Endothelial cell of umbilical vein (primary cell): ENCODE data around the gene RANBP3L. TPM values are rescaled to one million over a fixed set of nuclear protein-coding genes. Genes with fewer than 3 reads are reported as not detected.
"Not testable (repeated sequence)": the region's sequence is repeated elsewhere in the genome, so short reads cannot be mapped to it uniquely, and the experiment has no call there.

Experiments used
- BruUV-seq: library from RNA; stranded (reverse); fragments of 400-500 nt; replicated peaks from 2 replicates; lab custom pipeline; 2021; lab: Mats Ljungman, UMichigan
- CTCF ChIA-PET: fragments of 300-600, 350-600 bp; sonication (Branson Sonifier 250); formaldehyde crosslinking; loops from one replicate; lab custom pipeline; 2021; ENCODE audit warnings: antibody characterized with exemption, inconsistent platforms; lab: Charles Lee
- POLR2A ChIA-PET: fragments of 300-600, 350-600 bp; sonication (Branson Sonifier 250); formaldehyde crosslinking; loops from one replicate; lab custom pipeline; 2021; ENCODE audit warnings: antibody characterized with exemption, inconsistent platforms; lab: Charles Lee
- DNase-seq: peaks from one replicate; pipeline ENCODE4 v3.0.0-alpha.2; 2011; ENCODE audit warnings: low read depth, low spot score
- FAIRE-seq: peaks from 2 replicates; lab custom pipeline; 2011; peaks lifted over from hg19 to GRCh38; lab: Jason Lieb, UNC
- H2AFZ ChIP-seq: 2 replicates; pipeline ENCODE4 v1.6.0; 2012; ENCODE audit warnings: low read depth, low read length, control low read depth, inconsistent platforms
- H3K27ac ChIP-seq: 2 replicates; pipeline ENCODE4 v1.5.1; 2011; ENCODE audit warnings: low read depth, mild to moderate bottlenecking, control low read depth, low read length, moderate library complexity; ENCODE audit not compliant: insufficient read depth
- H3K27me3 ChIP-seq, 2 experiments: 2 replicates each; pipeline versions ENCODE4 v1.6.0 to v1.6.1; 2011; ENCODE audit warnings: low read length in 2 of 2, mixed read lengths in 1 of 2; ENCODE audit not compliant: control insufficient read depth in 2 of 2, insufficient read depth in 2 of 2
- H3K36me3 ChIP-seq, 2 experiments: 2 replicates in 1 of 2; 3 replicates in 1 of 2; pipeline ENCODE4 v1.5.1; 2011; ENCODE audit warnings: low read length in 2 of 2, mild to moderate bottlenecking in 1 of 2, moderate library complexity in 1 of 2; ENCODE audit not compliant: control insufficient read depth in 2 of 2, insufficient read depth in 2 of 2; ENCODE audit errors: extremely low read depth in 1 of 2
- H3K4me1 ChIP-seq: 3 replicates; pipeline ENCODE4 v1.5.1; 2011; ENCODE audit warnings: mild to moderate bottlenecking, low read length; ENCODE audit not compliant: control insufficient read depth, insufficient read depth; ENCODE audit errors: extremely low read depth
- H3K4me2 ChIP-seq: 2 replicates; pipeline ENCODE4 v1.6.1; 2011; ENCODE audit warnings: low read length, control low read depth, mixed read lengths; ENCODE audit not compliant: insufficient read depth
- H3K4me3 ChIP-seq, 3 experiments: fragments of 200-600 bp in 1 of 3; sonication (generic), shearing (Covaris generic) in 1 of 3; replicated peaks in 1 of 3; 2 replicates each; pipeline ENCODE4 v1.5.1; 2011 to 2016; ENCODE audit warnings: control low read depth in 3 of 3, low read length in 3 of 3, mild to moderate bottlenecking in 2 of 3, inconsistent platforms in 1 of 3, low read depth in 1 of 3, moderate library complexity in 1 of 3; ENCODE audit not compliant: insufficient read depth in 1 of 3
- H3K79me2 ChIP-seq: 2 replicates; pipeline ENCODE4 v1.6.0; 2012; ENCODE audit warnings: low read length, inconsistent platforms; ENCODE audit not compliant: control insufficient read depth, insufficient read depth
- H3K9ac ChIP-seq: replicated peaks from 2 replicates; pipeline ENCODE3; 2011; ENCODE audit warnings: low read length, control low read depth; ENCODE audit not compliant: insufficient read depth; ENCODE audit errors: extremely low read depth
- H3K9me1 ChIP-seq: replicated peaks from 3 replicates; pipeline ENCODE4 v1.6.0; 2011; ENCODE audit warnings: mild to moderate bottlenecking, low read length; ENCODE audit not compliant: control insufficient read depth, insufficient read depth; ENCODE audit errors: extremely low read depth
- H3K9me3 ChIP-seq: replicated peaks from 2 replicates; pipeline ENCODE4 v1.5.1; 2012; ENCODE audit warnings: low read length, inconsistent platforms; ENCODE audit not compliant: control insufficient read depth, insufficient read depth
- H4K20me1 ChIP-seq: replicated peaks from 2 replicates; pipeline ENCODE3; 2011; ENCODE audit warnings: mild to moderate bottlenecking, low read length; ENCODE audit not compliant: control insufficient read depth, insufficient read depth; ENCODE audit errors: extremely low read depth
- CTCF ChIP-seq, 2 donors: IDR thresholded peaks; 1 replicate in 1 of 2; 2 replicates in 1 of 2; pipeline ENCODE4 v1.5.1; 2011; ENCODE audit warnings: low read length in 2 of 2, mild to moderate bottlenecking in 2 of 2, moderate library complexity in 2 of 2, control low read depth in 1 of 2, inconsistent platforms in 1 of 2, low read depth in 1 of 2; ENCODE audit not compliant: insufficient read depth in 1 of 2; ENCODE audit errors: extremely low read depth in 1 of 2
- FOS ChIP-seq: IDR thresholded peaks from 2 replicates; pipeline ENCODE4 v1.6.1; 2011; ENCODE audit warnings: mild to moderate bottlenecking, low read length, moderate library complexity, borderline replicate concordance; ENCODE audit not compliant: insufficient read depth
- JUN ChIP-seq: IDR thresholded peaks from 2 replicates; pipeline ENCODE4 v1.6.1; 2011; ENCODE audit warnings: borderline replicate concordance, low read depth; ENCODE audit not compliant: insufficient read length, insufficient read depth
- MYC ChIP-seq: IDR thresholded peaks from one replicate; pipeline ENCODE4 v1.6.1; 2011; ENCODE audit warnings: mild to moderate bottlenecking, low read depth, low read length
- POLR2AphosphoS5 ChIP-seq: IDR thresholded peaks from 2 replicates; pipeline ENCODE4 v1.6.1; 2012; ENCODE audit warnings: low read depth, mild to moderate bottlenecking, control low read depth, low read length, moderate library complexity; ENCODE audit not compliant: insufficient read depth
- dilution Hi-C: fragments of 300-500 bp; cut with MboI; formaldehyde crosslinking; loops from one replicate; pipeline ENCODE4 v1.15.0; 2019; ENCODE audit warnings: low sequenced_read_pairs; ENCODE audit not compliant: extremely low pct_ligation_motif_present
- intact Hi-C: fragments of 100-400 bp; cut with micrococcal nuclease; formaldehyde crosslinking; loops from one replicate; pipeline ENCODE4 v1.10.0; 2022
- polyA plus RNA-seq, 4 experiments: library from polyadenylated mRNA; depleted of rRNA in 3 of 4; stranded (reverse) in 3 of 4; unstranded in 1 of 4; fragments of >200 nt; gene quantifications; 2 replicates each; pipeline versions ENCODE4 v1.2.1 to v1.2.3, GENCODE V29; 2011 to 2012; ENCODE audit warnings: missing spikeins in 1 of 4
- total RNA-seq: library from RNA; stranded (reverse); gene quantifications from 2 replicates; pipeline ENCODE4 v1.2.3, GENCODE V29; 2021

Gene RANBP3L
- total and polyA plus RNA-seq, 2 donors (not counting 3 experiments of a cell fraction or from before 2014, with no cell fraction given), result not detected

GRCh38 chr5:36344899-36345298 is 43.2 kb upstream of the RANBP3L start:
- CTCF ChIA-PET, result no interaction called here
- no peak for TF ChIP-seq MYC
- no peak for TF ChIP-seq POLR2AphosphoS5
- no peak for TF ChIP-seq FOS
- TF ChIP-seq JUN, result no peak
- no peak for TF ChIP-seq CTCF (IDR thresholded peaks at IDR 0.05; ENCODE audit: extremely low read depth in 1 of 2, insufficient read depth in 1 of 2, low read depth in 1 of 2, low read length in 2 of 2)
- no peak for DNase-seq
- no peak overlapping the region for H3K4me2 ChIP-seq
- no peak overlapping the region for H3K4me3 ChIP-seq
- H3K79me2 ChIP-seq, result no peaks in the 10 kb centered on the region
- POLR2A ChIA-PET, result no interaction called here
- H3K9me3 ChIP-seq, result no peaks in the 10 kb centered on the region
- no peak overlapping the region for H2AFZ ChIP-seq
- intact Hi-C loops, result no loop called here
- H3K4me1 ChIP-seq, result no peaks in the 10 kb centered on the region
- H3K9ac ChIP-seq, result no peak overlapping the region
- H3K36me3 ChIP-seq, result no peaks in the 10 kb centered on the region
- BruUV-seq, result no TSS peak
- no peaks in the 10 kb centered on the region for H3K9me1 ChIP-seq
- H4K20me1 ChIP-seq, result no peaks in the 10 kb centered on the region
- H3K27ac ChIP-seq, result no peak overlapping the region
- no peak for FAIRE-seq
- H3K27me3 ChIP-seq, result no peaks in the 10 kb centered on the region
- dilution Hi-C loops, result no loop called here

- BruUV-seq, H3K4me2 ChIP-seq, H3K9me3 ChIP-seq, FAIRE-seq, H3K9me1 ChIP-seq, H3K79me2 ChIP-seq, H3K36me3 ChIP-seq, H3K4me3 ChIP-seq, H4K20me1 ChIP-seq, intact Hi-C loops, CTCF ChIA-PET, H3K4me1 ChIP-seq, dilution Hi-C loops, POLR2A ChIA-PET, H3K9ac ChIP-seq, H2AFZ ChIP-seq, H3K27ac ChIP-seq, H3K27me3 ChIP-seq, DNase-seq: not testable (repeated sequence)
Observed at GRCh38 chr5:36341720-36342119, 40.0 kb upstream of the RANBP3L start.
